Activated CD4-positive, CD25-positive, alpha-beta regulatory T cell treated with anti-CD3 and anti-CD28 coated beads, Interleukin-2, amount 50 U/mL, for 16 hours (primary cell): ENCODE results near the gene KIF24.
"Not testable (repeated sequence)": the region's sequence is repeated elsewhere in the genome, so short reads cannot be mapped to it uniquely, and the experiment has no call there.

Experiments
- DNase-seq: peaks from one replicate; pipeline ENCODE4 v3.0.0-alpha.2; 2020; ENCODE audit warnings: low read depth, low spot score

Gene KIF24

GRCh38 chr9:34366365-34366764 is 37.3 kb upstream of the KIF24 start:
- no peak for DNase-seq

GRCh38 chr9:34365282-34365681 is 36.2 kb upstream of the KIF24 start:
- DNase-seq: no peak

GRCh38 chr9:34363619-34364351 is 34.7 kb upstream of the KIF24 start:
- no peak for DNase-seq

DNA sequence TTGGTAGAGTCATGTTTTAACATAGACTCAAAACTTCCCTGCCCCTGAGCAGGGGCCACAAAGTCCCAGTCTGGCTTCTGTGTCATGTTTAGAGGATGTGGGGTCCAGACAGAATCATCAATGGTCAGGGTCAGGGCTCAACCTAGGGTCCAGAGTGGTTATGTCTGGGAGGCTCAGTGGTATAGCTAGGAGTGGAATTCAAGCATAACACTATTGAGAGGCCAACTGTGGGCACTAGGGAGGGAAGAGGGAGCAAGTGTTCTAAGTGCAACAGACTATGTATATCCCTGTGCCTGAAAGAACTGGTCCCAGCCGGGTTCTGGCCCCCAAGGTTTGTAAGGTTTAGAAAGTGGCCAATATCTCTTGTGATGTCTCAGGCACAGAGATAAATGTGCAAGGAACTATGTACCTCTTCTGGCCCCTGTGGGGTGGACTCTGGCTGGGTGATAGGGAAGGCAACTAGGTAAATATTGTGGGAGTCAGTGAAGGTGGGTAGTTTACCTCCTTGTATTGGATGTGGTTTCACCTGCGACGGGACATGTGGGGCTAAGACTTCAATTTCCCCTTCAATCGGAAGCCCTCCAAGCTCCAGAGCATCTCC is 33.6 kb upstream of the KIF24 start:
- no peak for DNase-seq

DNA sequence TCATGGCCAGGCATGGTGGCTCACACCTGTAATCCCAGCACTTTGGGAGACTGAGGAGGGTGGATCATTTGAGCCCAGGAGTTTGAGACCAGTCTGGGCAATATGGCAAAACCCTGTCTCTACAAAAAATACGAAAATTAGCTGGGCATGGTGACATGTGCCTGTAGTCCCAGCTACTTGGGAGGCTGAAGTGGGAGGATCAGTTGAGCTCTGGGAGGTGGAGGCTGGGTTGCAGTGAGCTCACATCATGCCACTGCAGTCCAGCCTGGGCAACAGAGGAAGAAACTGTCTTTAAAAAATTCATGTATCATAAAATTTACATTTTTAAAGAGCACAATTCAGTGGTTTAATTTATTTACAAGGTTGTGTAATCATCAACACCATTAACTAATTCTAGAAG is 23.9 kb upstream of the KIF24 start:
- DNase-seq: not testable (repeated sequence)

DNA sequence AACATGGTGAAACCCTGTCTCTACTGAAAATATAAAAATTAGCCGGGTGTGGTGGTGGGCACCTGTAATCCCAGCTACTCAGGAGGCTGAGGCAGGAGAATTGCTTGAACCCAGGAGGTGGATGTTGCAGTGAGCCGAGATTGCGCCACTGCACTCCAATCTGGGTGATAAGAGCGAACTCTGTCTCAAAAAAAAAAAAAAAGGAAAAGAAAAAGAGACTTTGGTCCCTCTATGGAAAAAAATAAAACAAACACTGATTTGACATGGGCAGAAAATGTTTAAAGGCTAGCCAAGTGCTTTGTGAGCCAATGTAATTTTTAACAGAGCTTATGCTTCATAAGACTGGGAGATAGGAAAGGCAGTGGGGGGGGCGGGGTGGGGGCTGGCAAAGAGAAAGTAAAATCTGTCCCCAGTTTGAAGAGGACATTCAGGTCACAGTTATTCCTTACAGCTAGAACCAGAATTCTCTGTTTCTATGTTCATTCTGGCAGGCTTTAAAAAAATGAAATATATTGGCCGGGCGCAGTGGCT is 23.1 kb upstream of the KIF24 start:
- not testable (repeated sequence) for DNase-seq

GRCh38 chr9:34349324-34349723 is 20.3 kb upstream of the KIF24 start:
- DNase-seq: no peak

DNA sequence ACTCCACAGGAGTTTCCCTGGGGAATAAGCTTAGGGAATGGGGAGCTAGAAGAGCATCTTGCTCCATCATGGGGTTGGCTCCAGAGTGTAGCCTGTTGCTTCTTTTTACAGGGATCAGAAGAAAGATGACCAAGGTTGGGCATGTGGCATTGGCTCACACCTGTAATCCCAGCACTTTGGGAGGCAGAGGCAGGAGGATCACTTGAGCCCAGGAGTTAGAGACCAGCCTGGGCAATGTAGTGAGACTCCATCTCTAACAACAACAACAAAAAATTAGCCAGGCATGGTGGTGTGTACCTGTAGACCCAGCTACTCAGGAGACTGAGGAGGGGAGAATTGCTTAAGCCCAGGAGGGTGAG is 18.7 kb upstream of the KIF24 start:
- no peak for DNase-seq

GRCh38 chr9:34346873-34347799 is 18.1 kb upstream of the KIF24 start:
- DNase-seq: no peak

DNA sequence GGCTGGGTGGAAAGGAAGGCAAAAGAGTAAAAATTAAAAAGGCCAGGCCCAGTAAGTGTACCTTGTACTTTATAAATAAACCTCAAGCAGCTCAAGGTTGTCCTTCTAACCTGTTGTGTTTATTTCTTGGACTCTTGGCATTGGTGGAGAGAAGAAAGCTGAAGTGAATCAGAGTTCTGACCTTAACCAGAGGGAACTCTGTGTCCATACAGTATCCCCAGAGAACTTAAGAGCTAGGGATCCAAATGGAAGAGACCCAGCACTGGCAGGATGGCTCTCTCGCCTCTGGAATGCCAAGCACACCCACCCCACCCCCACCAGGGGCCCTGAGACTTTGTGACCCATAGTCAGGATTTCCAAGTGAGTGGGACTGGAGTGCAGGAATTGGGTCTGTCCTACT is 14.5 kb upstream of the KIF24 start:
- DNase-seq: no peak

- DNase-seq: no peak
These were observed 14.0 kb upstream of the KIF24 start for GRCh38 chr9:34343090-34343489.

DNA sequence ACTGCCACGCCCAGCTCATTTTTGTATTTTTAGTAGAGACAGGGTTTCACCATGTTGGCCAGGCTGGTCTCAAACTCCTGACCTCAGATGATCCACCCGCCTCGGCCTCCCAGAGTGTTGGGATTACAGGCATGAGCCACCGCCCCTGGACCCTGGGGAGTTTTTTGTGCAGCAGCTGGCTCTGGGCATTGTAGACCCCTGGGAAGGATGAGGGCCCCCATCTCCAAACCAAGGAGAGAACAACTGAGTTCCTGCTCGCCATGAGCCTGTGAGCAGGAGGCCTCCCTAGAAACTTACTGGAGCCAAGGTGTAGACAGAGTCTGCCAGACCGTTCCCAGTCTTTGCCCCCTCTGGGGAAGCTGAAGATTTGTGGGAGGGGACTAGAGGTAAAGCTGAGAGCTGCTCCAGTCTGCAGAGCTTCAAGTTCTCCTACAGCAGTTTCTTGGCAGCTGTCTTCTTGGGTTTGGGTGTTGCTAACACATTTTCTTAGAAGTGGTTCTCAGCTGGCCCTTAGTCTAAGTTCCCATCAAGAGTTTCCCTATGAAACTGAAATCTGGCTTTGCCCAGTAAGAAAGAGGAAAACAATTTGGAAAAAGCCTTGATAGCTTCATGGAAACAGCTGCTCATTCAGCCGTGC is 12.7 kb upstream of the KIF24 start:
- no peak for DNase-seq

DNA sequence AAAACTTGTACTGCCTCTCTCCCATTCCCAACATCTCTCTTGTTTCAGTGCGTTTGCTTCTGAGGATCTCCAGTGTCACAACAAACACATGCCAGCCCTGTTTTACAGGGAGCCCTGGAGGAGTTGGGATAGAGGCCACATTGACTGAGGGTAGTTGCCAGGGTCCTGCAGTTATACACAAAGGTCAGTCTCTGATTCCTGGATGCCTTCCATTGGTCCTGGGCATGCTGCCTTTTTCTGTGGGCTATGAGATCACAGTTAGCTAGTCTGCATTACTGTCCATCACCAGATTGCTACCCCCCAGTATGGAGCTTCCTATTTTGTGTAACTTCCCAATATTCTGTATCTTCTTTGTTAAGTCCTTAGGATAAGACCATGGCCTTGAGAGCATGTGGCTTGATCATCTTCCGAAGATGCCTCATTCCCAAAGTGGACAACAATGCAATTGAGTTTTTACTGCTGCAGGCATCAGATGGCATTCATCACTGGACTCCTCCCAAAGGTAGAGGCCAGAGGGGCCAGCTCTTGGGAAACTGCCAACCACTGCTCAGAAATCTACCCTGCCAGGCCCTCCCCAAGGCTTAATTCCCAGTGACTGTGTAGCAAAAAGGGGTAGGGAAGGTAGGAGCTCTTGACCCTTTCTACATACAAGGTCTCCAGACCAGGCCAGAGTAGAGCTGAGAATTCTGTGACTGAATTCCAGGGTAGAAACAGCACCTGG is 9.8 kb upstream of the KIF24 start:
- no peak for DNase-seq

GRCh38 chr9:34338079-34338478 is 9.0 kb upstream of the KIF24 start:
- DNase-seq: not testable (repeated sequence)

DNA sequence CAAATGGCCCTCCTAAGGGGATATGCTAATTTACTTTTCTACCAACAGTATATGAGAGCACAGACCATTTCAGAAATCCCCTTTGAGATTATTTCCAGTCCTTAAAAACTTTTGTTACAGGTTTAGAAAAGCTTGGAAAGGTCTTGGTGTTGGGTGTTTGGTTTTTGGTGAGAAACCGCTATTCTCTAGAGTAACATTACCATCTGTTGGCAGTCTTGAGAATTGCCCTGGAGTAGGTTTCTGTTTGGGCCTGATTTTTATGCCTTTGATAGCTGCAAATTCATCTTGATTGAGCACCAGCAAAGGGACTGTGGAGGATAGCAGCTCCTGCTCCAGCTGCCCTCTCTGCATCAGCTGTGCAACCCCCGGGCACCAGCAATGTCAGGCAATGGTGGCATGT is 8.3 kb upstream of the KIF24 start:
- no peak for DNase-seq

- DNase-seq: no peak
These were observed 6.3 kb upstream of the KIF24 start for GRCh38 chr9:34335376-34335775.

DNA sequence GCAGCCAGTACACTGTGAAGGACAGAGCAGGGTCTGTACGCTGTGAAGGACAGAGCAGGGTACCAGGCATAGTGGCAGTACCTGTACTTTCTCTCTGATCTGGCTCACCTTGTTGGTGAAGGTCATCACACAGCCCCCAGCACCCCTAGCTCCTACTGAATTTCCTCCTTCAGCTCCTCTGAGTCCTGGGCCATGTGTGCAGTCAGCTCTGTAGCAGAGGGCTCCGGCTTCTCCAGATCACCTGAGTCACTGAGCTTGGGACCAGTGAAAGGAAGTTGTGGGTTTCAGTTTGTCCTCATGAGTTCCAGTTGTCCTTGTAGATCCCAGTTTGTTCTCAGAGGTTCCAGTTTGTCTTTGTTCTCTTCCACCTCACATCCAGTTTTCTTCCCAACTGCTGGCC is 5.8 kb upstream of the KIF24 start:
- DNase-seq: no peak

DNA sequence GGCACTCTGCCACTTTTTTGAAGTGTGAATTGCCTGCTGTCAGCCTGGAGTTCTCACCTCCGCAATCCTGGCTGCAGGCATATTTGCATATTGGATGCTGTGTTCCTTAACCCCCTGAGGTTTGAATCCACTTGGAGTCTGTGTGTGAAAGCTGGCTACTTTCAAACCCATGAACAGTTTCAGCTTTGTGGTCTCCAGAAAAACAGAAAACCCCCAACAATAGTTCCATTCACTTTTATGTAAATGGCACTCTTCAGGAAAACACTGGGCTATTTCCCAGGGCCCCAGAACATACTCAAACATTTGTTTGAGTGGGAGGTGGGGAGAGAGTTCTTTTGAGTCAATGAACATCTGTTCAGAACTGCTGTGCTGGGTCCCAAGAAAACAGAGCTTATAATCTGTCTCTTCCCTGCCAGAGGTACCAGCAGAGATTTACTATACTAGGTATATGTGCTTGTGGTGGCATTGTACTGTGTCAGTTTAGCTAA is 5.3 kb upstream of the KIF24 start:
- no peak for DNase-seq

- no peak for DNase-seq
These were observed 4.8 kb upstream of the KIF24 start for GRCh38 chr9:34333836-34334235.

GRCh38 chr9:34332076-34332964 is 3.3 kb upstream of the KIF24 start:
- DNase-seq: no peak
